Measurements from ENCODE around the gene THSD4.

Gene THSD4

GRCh38 chr15:71334873-71335272 is 219.6 kb downstream of the THSD4 start:
- no peaks in the 10 kb centered on the region for H3K36me3 ChIP-seq (ENCODE audit: control insufficient read depth in 1 of 2, insufficient read depth in 2 of 2, low read length in 2 of 2)
- no peaks in the 10 kb centered on the region for H3K27me3 ChIP-seq (ENCODE audit: low read depth, low read length)
- no peak overlapping the region for H3K4me3 ChIP-seq (ENCODE audit: low read depth in 1 of 2, low read length in 2 of 2)
- H3K27ac ChIP-seq (ENCODE audit: low read length): no peak overlapping the region
- H3K4me1 ChIP-seq (ENCODE audit: control insufficient read depth in 1 of 2, insufficient read depth in 2 of 2, low read length in 2 of 2): peaks cover 0 to 8% of the 10 kb centered on the region in 2 donors
- H3K9me3 ChIP-seq (ENCODE audit: control insufficient read depth in 1 of 2, low read length in 2 of 2): no peaks in the 10 kb centered on the region

GRCh38 chr15:71335591-71335990 is 220.3 kb downstream of the THSD4 start:
- Histone ChIP-seq H3K4me3 (ENCODE audit: low read depth in 1 of 2, low read length in 2 of 2) (no peak overlapping the region), H3K9me3 (ENCODE audit: control insufficient read depth in 1 of 2, low read length in 2 of 2) (no peaks in the 10 kb centered on the region), H3K36me3 (ENCODE audit: control insufficient read depth in 1 of 2, insufficient read depth in 2 of 2, low read length in 2 of 2) (no peaks in the 10 kb centered on the region), H3K27me3 (ENCODE audit: low read depth, low read length) (no peaks in the 10 kb centered on the region), H3K27ac (ENCODE audit: low read length) (no peak overlapping the region), H3K4me1 (ENCODE audit: control insufficient read depth in 1 of 2, insufficient read depth in 2 of 2, low read length in 2 of 2) (peaks cover 0 to 4% of the 10 kb centered on the region in 2 donors)

- H3K36me3 ChIP-seq (ENCODE audit: control insufficient read depth in 1 of 2, insufficient read depth in 2 of 2, low read length in 2 of 2): no peaks in the 10 kb centered on the region
- no peaks in the 10 kb centered on the region for H3K9me3 ChIP-seq (ENCODE audit: control insufficient read depth in 1 of 2, low read length in 2 of 2)
- H3K4me1 ChIP-seq (ENCODE audit: control insufficient read depth in 1 of 2, insufficient read depth in 2 of 2, low read length in 2 of 2): peaks cover 0 to 4% of the 10 kb centered on the region in 2 donors
- no peak overlapping the region for H3K4me3 ChIP-seq (ENCODE audit: low read depth in 1 of 2, low read length in 2 of 2)
- H3K27ac ChIP-seq (ENCODE audit: low read length): no peak overlapping the region
- H3K27me3 ChIP-seq (ENCODE audit: low read depth, low read length): no peaks in the 10 kb centered on the region
These were observed 221.4 kb downstream of the THSD4 start for GRCh38 chr15:71336671-71337070.

GRCh38 chr15:71337197-71337845 is 222.1 kb downstream of the THSD4 start:
- no peak overlapping the region for H3K27ac ChIP-seq (ENCODE audit: low read length)
- no peaks in the 10 kb centered on the region for H3K27me3 ChIP-seq (ENCODE audit: low read depth, low read length)
- peaks cover 0 to 4% of the 10 kb centered on the region in 2 donors for H3K4me1 ChIP-seq (ENCODE audit: control insufficient read depth in 1 of 2, insufficient read depth in 2 of 2, low read length in 2 of 2)
- no peaks in the 10 kb centered on the region for H3K9me3 ChIP-seq (ENCODE audit: control insufficient read depth in 1 of 2, low read length in 2 of 2)
- no peak overlapping the region for H3K4me3 ChIP-seq (ENCODE audit: low read depth in 1 of 2, low read length in 2 of 2)
- no peaks in the 10 kb centered on the region for H3K36me3 ChIP-seq (ENCODE audit: control insufficient read depth in 1 of 2, insufficient read depth in 2 of 2, low read length in 2 of 2)

- Histone ChIP-seq H3K27ac (ENCODE audit: low read length) (no peak overlapping the region), H3K36me3 (ENCODE audit: control insufficient read depth in 1 of 2, insufficient read depth in 2 of 2, low read length in 2 of 2) (no peaks in the 10 kb centered on the region), H3K4me1 (ENCODE audit: control insufficient read depth in 1 of 2, insufficient read depth in 2 of 2, low read length in 2 of 2) (peaks cover 0 to 4% of the 10 kb centered on the region in 2 donors), H3K4me3 (ENCODE audit: low read depth in 1 of 2, low read length in 2 of 2) (no peak overlapping the region), H3K27me3 (ENCODE audit: low read depth, low read length) (no peaks in the 10 kb centered on the region), H3K9me3 (ENCODE audit: control insufficient read depth in 1 of 2, low read length in 2 of 2) (no peaks in the 10 kb centered on the region)
These were observed 223.0 kb downstream of the THSD4 start for GRCh38 chr15:71338265-71338664.

- Histone ChIP-seq H3K4me3 (ENCODE audit: low read depth in 1 of 2, low read length in 2 of 2) (no peak overlapping the region), H3K9me3 (ENCODE audit: control insufficient read depth in 1 of 2, low read length in 2 of 2) (no peaks in the 10 kb centered on the region), H3K27ac (ENCODE audit: low read length) (no peak overlapping the region), H3K4me1 (ENCODE audit: control insufficient read depth in 1 of 2, insufficient read depth in 2 of 2, low read length in 2 of 2) (peaks cover 0 to 4% of the 10 kb centered on the region in 2 donors), H3K36me3 (ENCODE audit: control insufficient read depth in 1 of 2, insufficient read depth in 2 of 2, low read length in 2 of 2) (no peaks in the 10 kb centered on the region), H3K27me3 (ENCODE audit: low read depth, low read length) (no peaks in the 10 kb centered on the region)
These were observed 223.7 kb downstream of the THSD4 start for GRCh38 chr15:71338827-71339542.

GRCh38 chr15:71341811-71342550 is 226.7 kb downstream of the THSD4 start:
- H3K36me3 ChIP-seq (ENCODE audit: control insufficient read depth in 1 of 2, insufficient read depth in 2 of 2, low read length in 2 of 2): no peaks in the 10 kb centered on the region
- H3K27me3 ChIP-seq (ENCODE audit: low read depth, low read length): no peaks in the 10 kb centered on the region
- H3K9me3 ChIP-seq (ENCODE audit: control insufficient read depth in 1 of 2, low read length in 2 of 2): no peaks in the 10 kb centered on the region
- H3K4me3 ChIP-seq (ENCODE audit: low read depth in 1 of 2, low read length in 2 of 2): no peak overlapping the region
- no peak overlapping the region for H3K27ac ChIP-seq (ENCODE audit: low read length)
- no peaks in the 10 kb centered on the region for H3K4me1 ChIP-seq (ENCODE audit: control insufficient read depth in 1 of 2, insufficient read depth in 2 of 2, low read length in 2 of 2)

- Histone ChIP-seq H3K27ac (ENCODE audit: low read length) (no peak overlapping the region), H3K27me3 (ENCODE audit: low read depth, low read length) (no peaks in the 10 kb centered on the region), H3K4me3 (ENCODE audit: low read depth in 1 of 2, low read length in 2 of 2) (no peak overlapping the region), H3K9me3 (ENCODE audit: control insufficient read depth in 1 of 2, low read length in 2 of 2) (no peaks in the 10 kb centered on the region), H3K36me3 (ENCODE audit: control insufficient read depth in 1 of 2, insufficient read depth in 2 of 2, low read length in 2 of 2) (no peaks in the 10 kb centered on the region), H3K4me1 (ENCODE audit: control insufficient read depth in 1 of 2, insufficient read depth in 2 of 2, low read length in 2 of 2) (no peaks in the 10 kb centered on the region)
These were observed 227.4 kb downstream of the THSD4 start for GRCh38 chr15:71342658-71343057.

DNA sequence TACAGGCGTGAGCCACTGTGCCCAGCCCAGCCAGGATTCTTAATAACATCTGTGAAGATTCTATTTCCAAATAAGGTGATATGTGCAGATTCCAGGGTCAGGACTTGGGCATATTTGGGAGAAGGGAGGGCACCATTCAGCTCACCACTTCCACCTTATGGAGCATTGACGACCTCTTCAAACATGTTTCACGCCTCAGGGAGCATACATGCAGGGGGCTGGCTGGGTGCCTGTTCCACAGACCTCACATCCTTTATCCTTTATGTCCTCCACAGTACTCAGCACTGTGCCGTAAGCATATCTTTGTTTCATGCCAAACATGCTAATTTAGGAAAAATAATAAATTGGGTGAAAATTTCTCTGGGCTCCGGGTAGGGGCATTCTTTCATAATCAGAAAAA is 229.0 kb downstream of the THSD4 start:
- no peaks in the 10 kb centered on the region for H3K27me3 ChIP-seq (ENCODE audit: low read depth, low read length)
- H3K4me3 ChIP-seq (ENCODE audit: low read depth in 1 of 2, low read length in 2 of 2): no peak overlapping the region
- no peak overlapping the region for H3K27ac ChIP-seq (ENCODE audit: low read length)
- no peaks in the 10 kb centered on the region for H3K9me3 ChIP-seq (ENCODE audit: control insufficient read depth in 1 of 2, low read length in 2 of 2)
- H3K36me3 ChIP-seq (ENCODE audit: control insufficient read depth in 1 of 2, insufficient read depth in 2 of 2, low read length in 2 of 2): no peaks in the 10 kb centered on the region
- peaks cover 0 to 1% of the 10 kb centered on the region in 2 donors for H3K4me1 ChIP-seq (ENCODE audit: control insufficient read depth in 1 of 2, insufficient read depth in 2 of 2, low read length in 2 of 2)

GRCh38 chr15:71345186-71345585 is 229.9 kb downstream of the THSD4 start:
- no peak overlapping the region for H3K4me3 ChIP-seq (ENCODE audit: low read depth in 1 of 2, low read length in 2 of 2)
- H3K27me3 ChIP-seq (ENCODE audit: low read depth, low read length): no peaks in the 10 kb centered on the region
- peaks cover 0 to 8% of the 10 kb centered on the region in 2 donors for H3K4me1 ChIP-seq (ENCODE audit: control insufficient read depth in 1 of 2, insufficient read depth in 2 of 2, low read length in 2 of 2)
- H3K36me3 ChIP-seq (ENCODE audit: control insufficient read depth in 1 of 2, insufficient read depth in 2 of 2, low read length in 2 of 2): no peaks in the 10 kb centered on the region
- no peak overlapping the region for H3K27ac ChIP-seq (ENCODE audit: low read length)
- no peaks in the 10 kb centered on the region for H3K9me3 ChIP-seq (ENCODE audit: control insufficient read depth in 1 of 2, low read length in 2 of 2)

- H3K27me3 ChIP-seq (ENCODE audit: low read depth, low read length): no peaks in the 10 kb centered on the region
- no peaks in the 10 kb centered on the region for H3K36me3 ChIP-seq (ENCODE audit: control insufficient read depth in 1 of 2, insufficient read depth in 2 of 2, low read length in 2 of 2)
- no peaks in the 10 kb centered on the region for H3K9me3 ChIP-seq (ENCODE audit: control insufficient read depth in 1 of 2, low read length in 2 of 2)
- peaks cover 0 to 8% of the 10 kb centered on the region in 2 donors for H3K4me1 ChIP-seq (ENCODE audit: control insufficient read depth in 1 of 2, insufficient read depth in 2 of 2, low read length in 2 of 2)
- H3K4me3 ChIP-seq (ENCODE audit: low read depth in 1 of 2, low read length in 2 of 2): no peak overlapping the region
- no peak overlapping the region for H3K27ac ChIP-seq (ENCODE audit: low read length)
These were observed 231.2 kb downstream of the THSD4 start for GRCh38 chr15:71346464-71346863.
